ENCODE measurements around the gene SSTR4.

DNA sequence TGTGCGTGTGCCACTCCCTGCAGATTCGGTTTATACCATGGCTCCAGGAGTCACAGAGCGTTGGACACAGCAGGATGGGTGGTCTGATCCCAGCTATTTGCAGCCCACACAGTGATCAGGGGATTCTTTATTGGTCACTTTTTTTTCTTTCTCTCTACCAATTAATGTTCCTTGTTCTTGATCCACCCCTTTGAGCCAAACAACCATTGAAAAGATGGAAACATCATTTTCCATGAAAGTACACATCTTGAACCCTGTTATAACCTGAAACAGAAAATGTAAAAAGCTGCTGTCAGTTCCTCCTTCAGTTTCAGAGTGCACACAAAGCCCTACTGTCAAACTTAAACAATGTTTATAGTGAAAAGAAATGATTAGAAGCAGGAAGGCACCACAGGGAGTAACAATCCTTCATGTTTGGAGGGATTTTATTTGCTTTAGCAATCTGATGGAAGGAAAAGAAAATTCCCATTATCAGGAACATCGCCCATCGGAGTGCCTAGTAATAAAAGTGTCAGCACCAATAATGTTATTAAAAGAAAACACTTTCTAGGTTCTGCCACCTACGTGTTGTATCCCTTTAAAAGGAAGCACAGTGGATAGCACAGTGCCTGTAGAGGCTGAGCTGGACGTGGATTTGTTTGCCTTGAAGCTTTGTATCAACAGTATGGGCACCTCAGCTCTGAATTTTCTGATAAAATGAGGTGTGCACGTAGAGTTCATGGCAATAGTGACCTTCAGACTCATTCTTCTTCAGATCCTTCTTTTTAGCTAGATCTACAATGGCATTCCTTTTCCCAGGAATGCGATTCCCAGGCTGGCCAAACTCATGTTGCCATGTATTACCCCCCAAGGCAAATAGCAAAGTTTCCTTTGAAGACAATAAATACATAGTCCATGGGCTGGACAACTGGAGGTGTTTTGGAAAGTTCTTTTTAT lies 30.4 kb downstream of the SSTR4 start:
- TF ChIP-seq POLR2A (IDR thresholded peaks at IDR 0.05; ENCODE audit: low read depth, low read length) (no peak), TAF1 (IDR thresholded peaks at IDR 0.05; ENCODE audit: low read depth, low read length) (no peak), PAX5 (IDR thresholded peaks at IDR 0.05; ENCODE audit: insufficient read depth, low read length, severe bottlenecking) (no peak)
